GM04503 (cell line): ENCODE data around the gene FKBP1B.
"Not testable (repeated sequence)": the region's sequence is repeated elsewhere in the genome, so short reads cannot be mapped to it uniquely, and the experiment has no call there.

Experiments
- DNase-seq: peaks from one replicate; pipeline ENCODE4 v3.0.0-alpha.2; 2012; ENCODE audit warnings: low read depth

FKBP1B gene

GRCh38 chr2:24049485-24050021 is at the start of gene FKBP1B:
TSS of gene FKBP1B (plus strand) at chr2:24049741. CDS start at chr2:24049850, 109 bp downstream.
- DNase-seq: no peak

DNA sequence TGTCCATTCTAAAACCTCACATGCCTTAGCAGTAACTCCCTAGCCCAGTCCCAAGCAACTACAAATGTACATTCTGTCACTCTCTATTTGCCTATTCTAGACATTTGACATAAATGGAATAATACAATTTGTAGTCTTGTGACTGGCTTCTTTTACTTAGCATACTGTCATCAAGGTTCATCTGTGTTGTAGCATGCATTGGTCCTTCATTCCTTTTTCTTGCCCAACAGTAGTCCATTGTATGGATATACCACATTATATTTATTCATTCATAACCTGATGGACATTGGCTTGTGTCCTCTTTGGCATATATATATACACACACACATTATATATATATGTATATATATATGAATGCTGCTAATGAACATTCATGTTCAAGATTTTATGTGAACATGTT is 41.8 kb upstream of the FKBP1B start:
- DNase-seq: no peak

- DNase-seq: no peak
These were observed 40.7 kb upstream of the FKBP1B start for GRCh38 chr2:24008672-24009366.

GRCh38 chr2:24009367-24009679 is 40.2 kb upstream of the FKBP1B start:
- DNase-seq: no peak

GRCh38 chr2:24009680-24010476 is 39.7 kb upstream of the FKBP1B start, which contains the start of gene MFSD2B:
TSS of gene MFSD2B (plus strand) at chr2:24010085. CDS start at chr2:24010097, 12 bp downstream.
- no peak for DNase-seq

GRCh38 chr2:24010477-24011249 is 38.9 kb upstream of the FKBP1B start:
- no peak for DNase-seq

GRCh38 chr2:24011250-24012104 is 38.1 kb upstream of the FKBP1B start:
- DNase-seq: no peak

- DNase-seq: no peak
These were observed 36.9 kb upstream of the FKBP1B start for GRCh38 chr2:24012521-24013188.

DNA sequence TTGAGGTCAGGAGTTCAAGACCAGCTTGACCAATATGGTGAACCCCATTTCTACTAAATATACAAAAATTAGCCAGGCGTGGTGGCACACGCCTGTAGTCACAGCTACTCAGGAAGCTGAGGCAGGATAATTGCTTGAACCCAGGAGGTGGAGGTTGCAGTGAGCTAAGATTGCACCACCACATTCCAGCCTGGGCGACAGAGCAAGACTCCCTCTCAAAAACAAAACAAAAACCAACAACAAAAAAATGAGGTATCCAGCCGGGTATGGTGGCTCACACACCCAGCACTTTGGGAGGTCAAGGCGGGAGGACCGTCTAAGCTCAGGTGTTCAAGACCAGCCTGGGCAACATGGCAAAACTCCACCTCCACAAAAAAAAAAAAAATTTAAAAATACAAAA is 34.6 kb upstream of the FKBP1B start:
- DNase-seq: not testable (repeated sequence)

DNA sequence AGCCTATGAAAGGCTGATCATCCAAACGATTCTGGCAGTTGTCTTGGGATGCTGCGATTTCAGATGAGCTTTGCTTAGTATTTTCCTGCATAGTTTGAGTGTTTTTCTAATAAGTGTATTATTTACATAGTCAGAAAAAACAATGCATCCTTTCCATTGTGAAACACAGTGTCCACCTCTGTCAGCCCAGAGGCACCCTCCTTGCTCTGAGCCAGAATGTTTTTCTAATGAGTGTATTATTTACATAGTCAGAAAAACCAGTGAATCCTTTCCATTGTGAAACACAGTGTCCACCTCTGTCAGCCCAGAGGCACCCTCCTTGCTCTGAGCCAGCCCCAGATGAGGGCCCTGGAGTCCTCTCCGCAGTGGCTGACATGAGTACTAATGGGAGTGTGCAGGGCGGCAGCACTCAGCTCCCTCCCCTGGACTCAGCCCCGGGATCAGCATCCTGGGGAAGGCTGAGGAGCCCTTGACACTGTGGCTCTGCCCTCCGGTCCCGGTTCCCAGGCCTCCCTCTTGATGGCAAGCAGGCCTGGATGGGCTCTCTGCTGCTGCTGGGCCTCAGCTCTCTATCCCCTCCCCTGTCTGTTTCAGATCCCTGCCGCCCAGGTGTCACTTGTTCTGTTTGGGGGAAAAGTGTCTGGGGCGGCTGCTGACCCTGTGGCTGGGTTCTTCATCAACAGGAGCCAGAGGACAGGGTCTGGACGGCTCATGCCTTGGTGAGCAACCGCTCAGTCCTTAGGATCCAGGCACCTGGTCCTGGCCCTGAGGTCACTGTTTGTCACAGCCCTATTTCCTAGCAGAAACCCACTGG is 33.8 kb upstream of the FKBP1B start:
- peak; percentile 78 for DNase-seq

GRCh38 chr2:24016376-24016761 is 33.2 kb upstream of the FKBP1B start:
- no peak for DNase-seq

DNA sequence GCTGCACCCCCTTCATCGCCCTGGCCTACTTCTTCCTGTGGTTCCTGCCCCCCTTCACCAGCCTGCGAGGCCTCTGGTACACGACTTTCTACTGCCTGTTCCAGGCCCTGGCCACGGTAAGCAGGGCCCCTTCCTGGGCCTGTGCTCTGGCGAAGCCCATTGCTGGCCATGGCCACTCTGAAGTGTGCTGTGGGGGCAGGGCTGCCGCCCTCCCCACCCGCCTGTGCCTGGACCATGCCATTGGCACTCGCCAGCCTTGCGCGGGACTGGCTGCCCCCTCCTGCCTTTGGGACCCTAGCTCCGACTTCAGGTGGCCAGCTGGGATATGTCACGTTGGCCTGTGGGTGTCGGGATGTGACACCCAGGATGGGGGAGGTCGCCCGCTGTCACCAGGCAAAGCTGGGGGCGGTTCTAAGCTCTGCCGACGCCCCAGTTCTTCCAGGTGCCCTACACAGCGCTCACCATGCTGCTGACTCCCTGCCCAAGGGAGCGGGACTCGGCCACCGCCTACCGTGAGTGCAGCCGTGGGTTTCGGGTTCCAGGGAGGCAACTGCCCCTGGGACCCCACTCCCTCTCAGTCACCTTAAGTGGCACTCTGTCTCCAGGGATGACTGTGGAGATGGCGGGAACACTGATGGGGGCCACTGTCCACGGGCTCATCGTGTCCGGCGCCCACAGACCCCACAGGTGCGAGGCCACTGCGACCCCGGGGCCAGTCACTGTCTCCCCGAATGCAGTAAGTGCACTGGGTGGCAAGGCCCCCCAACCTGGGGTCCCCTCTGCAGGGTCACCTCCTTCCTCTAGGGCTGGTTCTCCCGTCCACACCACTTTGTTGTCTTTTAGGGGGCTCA is 32.5 kb upstream of the FKBP1B start:
- DNase-seq: no peak

- DNase-seq: no peak
These were observed 31.8 kb upstream of the FKBP1B start for GRCh38 chr2:24017711-24018110.

- DNase-seq: no peak
These were observed 31.3 kb upstream of the FKBP1B start for GRCh38 chr2:24018241-24018640.

- no peak for DNase-seq
These were observed 29.8 kb upstream of the FKBP1B start for GRCh38 chr2:24019729-24020128.

DNA sequence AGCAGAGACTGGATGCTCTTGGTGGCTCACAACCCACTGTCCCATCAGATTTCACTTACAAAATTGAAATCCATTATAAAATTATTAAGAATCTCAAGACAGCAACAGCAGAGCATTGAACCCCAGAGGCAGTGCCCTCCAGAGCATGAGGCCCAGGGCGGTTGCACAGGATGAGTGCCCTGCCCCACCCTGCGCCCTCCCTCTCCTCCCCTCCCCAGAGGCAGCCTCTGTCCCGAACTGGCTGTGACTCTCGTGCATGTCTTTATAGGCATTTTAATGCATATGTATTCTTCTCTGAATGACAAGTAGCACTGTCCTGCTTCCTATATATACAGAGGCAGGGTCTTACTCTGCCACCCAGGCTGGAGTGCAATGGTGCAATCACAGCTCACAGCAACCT is 29.3 kb upstream of the FKBP1B start:
- no peak for DNase-seq

DNA sequence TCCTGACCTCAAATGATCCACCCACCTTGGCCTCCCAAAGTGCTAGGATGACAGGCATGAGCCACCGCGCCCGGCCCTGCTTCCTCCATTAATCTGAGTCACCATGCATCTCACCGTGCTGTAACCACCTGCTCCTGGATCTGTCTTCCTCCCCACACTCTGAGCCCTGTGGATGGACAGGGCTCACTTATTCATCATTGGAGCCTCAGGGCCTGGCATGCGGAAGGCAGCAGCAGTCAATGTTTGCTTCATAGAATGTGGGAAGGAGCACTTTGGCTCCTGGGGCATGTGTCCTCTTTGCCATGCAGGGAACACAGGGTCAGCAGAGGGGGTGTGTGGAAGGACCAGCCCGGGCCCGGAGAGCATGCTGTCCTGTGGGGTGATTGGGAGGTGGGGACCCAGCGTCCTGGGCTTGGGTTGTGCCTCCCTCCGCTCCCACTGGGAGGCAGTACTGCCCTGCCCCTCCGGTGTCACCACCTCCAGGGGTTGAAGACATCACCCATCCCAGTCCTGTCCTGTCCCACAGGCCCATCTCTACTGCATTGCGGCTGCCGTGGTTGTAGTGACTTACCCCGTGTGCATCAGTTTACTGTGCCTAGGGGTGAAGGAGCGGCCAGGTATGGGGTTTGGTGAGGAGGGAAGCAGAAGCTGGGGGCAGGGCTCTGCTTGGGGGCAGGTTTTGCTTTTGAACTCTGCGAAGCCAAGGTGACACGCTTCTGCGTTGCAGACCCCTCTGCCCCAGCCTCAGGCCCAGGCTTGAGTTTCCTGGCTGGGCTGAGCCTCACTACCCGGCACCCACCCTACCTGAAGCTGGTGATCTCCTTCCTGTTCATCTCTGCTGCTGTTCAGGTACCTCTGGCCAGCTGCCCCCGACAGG is 28.2 kb upstream of the FKBP1B start:
- no peak for DNase-seq

- no peak for DNase-seq
These were observed 27.1 kb upstream of the FKBP1B start for GRCh38 chr2:24022324-24022974.
